H1 (cell line): ENCODE data around the gene PTCH1. TPM values are rescaled to one million over a fixed set of nuclear protein-coding genes. Genes with fewer than 3 reads are reported as not detected.

ENCODE experiments used
- CTCF ChIA-PET: fragments of 300-600 bp; sonication (Branson Sonifier 250); formaldehyde crosslinking; loops from one replicate; lab custom pipeline; 2021; ENCODE audit not compliant: partially characterized antibody; lab: Charles Lee
- POLR2A ChIA-PET: fragments of 300-600 bp; sonication (Branson Sonifier 250); formaldehyde crosslinking; loops from one replicate; lab custom pipeline; 2021; ENCODE audit warnings: inconsistent platforms; ENCODE audit not compliant: partially characterized antibody; lab: Charles Lee
- DNase-seq, 2 experiments: peaks; one replicate each; pipeline versions ENCODE4 v3.0.0 to v3.0.0-alpha.2; 2010 to 2022; ENCODE audit warnings: low spot score in 2 of 2, low read depth in 1 of 2, mixed read lengths in 1 of 2
- FAIRE-seq: peaks from 2 replicates; lab custom pipeline; 2011; peaks lifted over from hg19 to GRCh38; lab: Jason Lieb, UNC
- H2AFZ ChIP-seq: 2 replicates; pipeline ENCODE4 v1.8.1; 2012; ENCODE audit warnings: low read length, inconsistent platforms
- H2AK5ac ChIP-seq: 2 replicates; pipeline ENCODE4 v1.6.1; 2013; ENCODE audit warnings: low read depth, low read length
- H2BK120ac ChIP-seq: replicated peaks from 2 replicates; pipeline ENCODE3; 2013; ENCODE audit warnings: low read depth, low read length, inconsistent platforms
- H2BK12ac ChIP-seq: 2 replicates; pipeline ENCODE4 v1.6.1; 2013; ENCODE audit warnings: low read depth, low read length
- H2BK15ac ChIP-seq: 2 replicates; pipeline ENCODE4 v1.6.1; 2013; ENCODE audit warnings: low read length
- H2BK20ac ChIP-seq: 2 replicates; pipeline ENCODE4 v1.6.1; 2013; ENCODE audit warnings: low read length
- H2BK5ac ChIP-seq: 2 replicates; pipeline ENCODE4 v1.6.1; 2013; ENCODE audit warnings: low read depth, low read length
- H3K14ac ChIP-seq: 2 replicates; pipeline ENCODE4 v1.6.1; 2013; ENCODE audit warnings: inconsistent platforms; ENCODE audit not compliant: insufficient read length
- H3K18ac ChIP-seq: 2 replicates; pipeline ENCODE4 v1.6.1; 2013; ENCODE audit warnings: low read length; ENCODE audit errors: extremely low read depth
- H3K23ac ChIP-seq: 2 replicates; pipeline ENCODE4 v1.6.1; 2013; ENCODE audit warnings: inconsistent platforms; ENCODE audit not compliant: insufficient read length
- H3K23me2 ChIP-seq: 2 replicates; pipeline ENCODE4 v1.6.1; 2013; ENCODE audit warnings: low read depth, low read length
- H3K27ac ChIP-seq: 2 replicates; pipeline ENCODE4 v1.6.1; 2011; ENCODE audit warnings: low read depth, low read length, inconsistent platforms
- H3K27me3 ChIP-seq, 4 experiments: replicated peaks in 1 of 4; 1 replicate in 1 of 4; 2 replicates in 3 of 4; pipeline versions ENCODE4 v1.6.1 to v1.8.1; 2011 to 2013; ENCODE audit warnings: low read length in 3 of 4, mild to moderate bottlenecking in 3 of 4, inconsistent platforms in 2 of 4, mixed read lengths in 2 of 4, moderate library complexity in 1 of 4; ENCODE audit not compliant: control insufficient read depth in 3 of 4, insufficient read depth in 3 of 4; ENCODE audit errors: extremely low read depth in 1 of 4
- H3K36me3 ChIP-seq, 4 experiments: 2 replicates each; pipeline versions ENCODE4 v1.6.1 to v1.8.1; 2011 to 2013; ENCODE audit warnings: mild to moderate bottlenecking in 4 of 4, low read length in 3 of 4, moderate library complexity in 2 of 4, control low read depth in 1 of 4, inconsistent platforms in 1 of 4; ENCODE audit not compliant: insufficient read depth in 4 of 4, control insufficient read depth in 2 of 4
- H3K4ac ChIP-seq: replicated peaks from 2 replicates; pipeline ENCODE3; 2013; ENCODE audit warnings: low read length, low read depth, mixed read lengths, inconsistent platforms; ENCODE audit not compliant: insufficient read length
- H3K4me1 ChIP-seq, 4 experiments: replicated peaks in 1 of 4; 1 replicate in 1 of 4; 2 replicates in 3 of 4; pipeline versions ENCODE4 v1.6.1 to v1.8.1; 2011 to 2013; ENCODE audit warnings: low read length in 3 of 4, inconsistent platforms in 2 of 4, mixed read lengths in 1 of 4; ENCODE audit not compliant: insufficient read depth in 4 of 4, control insufficient read depth in 3 of 4
- H3K4me2 ChIP-seq, 2 experiments: 2 replicates each; pipeline versions ENCODE4 v1.6.1 to v1.8.1; 2011 to 2013; ENCODE audit warnings: low read depth in 2 of 2, low read length in 2 of 2, control low read depth in 1 of 2, inconsistent platforms in 1 of 2, mild to moderate bottlenecking in 1 of 2; ENCODE audit not compliant: insufficient read depth in 1 of 2
- H3K4me3 ChIP-seq, 4 experiments: fragments of 200-600, 300-600 bp in 1 of 4; sonication (generic), shearing (Covaris generic), sonication (Bioruptor Twin) in 1 of 4; 2 replicates each; pipeline versions ENCODE4 v1.5.1 to v1.8.1; 2011 to 2016; ENCODE audit warnings: low read length in 4 of 4, low read depth in 3 of 4, control low read depth in 2 of 4, inconsistent platforms in 2 of 4, mild to moderate bottlenecking in 2 of 4, mixed read lengths in 1 of 4, moderate library complexity in 1 of 4; ENCODE audit not compliant: insufficient read depth in 2 of 4; ENCODE audit errors: extremely low read depth in 1 of 4
- H3K56ac ChIP-seq: replicated peaks from 2 replicates; pipeline ENCODE3; 2013; ENCODE audit warnings: low read depth, mild to moderate bottlenecking, mixed read lengths, low read length, inconsistent platforms; ENCODE audit not compliant: insufficient read length
- H3K79me1 ChIP-seq: 2 replicates; pipeline ENCODE4 v1.6.1; 2013; ENCODE audit warnings: low read depth, low read length, control low read depth
- H3K79me2 ChIP-seq, 2 experiments: 2 replicates each; pipeline versions ENCODE4 v1.6.1 to v1.8.1; 2012 to 2013; ENCODE audit warnings: low read length in 2 of 2, mild to moderate bottlenecking in 2 of 2, inconsistent platforms in 1 of 2; ENCODE audit not compliant: insufficient read depth in 2 of 2, control insufficient read depth in 1 of 2
- H3K9ac ChIP-seq, 4 experiments: replicated peaks in 1 of 4; 1 replicate in 1 of 4; 2 replicates in 3 of 4; pipeline versions ENCODE4 v1.6.1 to v1.8.1; 2011 to 2013; ENCODE audit warnings: low read depth in 3 of 4, low read length in 3 of 4, control low read depth in 2 of 4, mild to moderate bottlenecking in 2 of 4, moderate library complexity in 2 of 4, inconsistent platforms in 1 of 4; ENCODE audit errors: extremely low read depth in 1 of 4
- H3K9me3 ChIP-seq, 2 experiments: 2 replicates each; pipeline versions ENCODE4 v1.6.1 to v1.8.1; 2012 to 2013; ENCODE audit warnings: mild to moderate bottlenecking in 2 of 2, moderate library complexity in 2 of 2, control low read depth in 1 of 2, inconsistent platforms in 1 of 2, low read depth in 1 of 2, low read length in 1 of 2, mixed read lengths in 1 of 2; ENCODE audit not compliant: insufficient read depth in 2 of 2
- H4K20me1 ChIP-seq, 2 experiments: replicated peaks in 1 of 2; 2 replicates each; pipeline versions ENCODE3 to v1.8.1; 2011 to 2013; ENCODE audit warnings: inconsistent platforms in 2 of 2, low read length in 2 of 2, mild to moderate bottlenecking in 1 of 2; ENCODE audit not compliant: insufficient read depth in 2 of 2, control insufficient read depth in 1 of 2
- H4K5ac ChIP-seq: 2 replicates; pipeline ENCODE4 v1.6.1; 2013; ENCODE audit warnings: low read length, low read depth, mixed read lengths, inconsistent platforms; ENCODE audit not compliant: insufficient read length
- H4K8ac ChIP-seq: 2 replicates; pipeline ENCODE4 v1.8.0; 2013; ENCODE audit warnings: mild to moderate bottlenecking, moderate library complexity, low read length, inconsistent platforms; ENCODE audit not compliant: insufficient read depth; ENCODE audit errors: extremely low read depth
- H4K91ac ChIP-seq: replicated peaks from 2 replicates; pipeline ENCODE3; 2013; ENCODE audit warnings: low read length, mixed read lengths, inconsistent platforms; ENCODE audit not compliant: insufficient read length
- CBX5 ChIP-seq: fragments of 300-800, 300-1000 bp; sonication (generic); IDR thresholded peaks from 2 replicates; pipeline ENCODE4 v1.7.1; 2016; ENCODE audit warnings: antibody characterized with exemption, low read length, low read depth
- CTBP2 ChIP-seq: IDR thresholded peaks from 2 replicates; pipeline ENCODE4 v1.7.0; 2011; ENCODE audit warnings: borderline replicate concordance, mild to moderate bottlenecking, moderate library complexity, mixed read lengths, low read length; ENCODE audit not compliant: insufficient read depth, insufficient read length
- EGR1 ChIP-seq: IDR thresholded peaks from 2 replicates; pipeline ENCODE4 v1.6.1; 2011; ENCODE audit warnings: low read depth, low read length, borderline replicate concordance
- FOSL1 ChIP-seq: IDR thresholded peaks from 2 replicates; pipeline ENCODE4 v1.6.1; 2011; ENCODE audit warnings: mild to moderate bottlenecking, low read depth, low read length, moderate library complexity; ENCODE audit not compliant: insufficient read depth
- JUND ChIP-seq: IDR thresholded peaks from 2 replicates; pipeline ENCODE4 v1.6.1; 2011; ENCODE audit warnings: mild to moderate bottlenecking, improper control_type of control experiment, low read length
- RAD21 ChIP-seq, 2 experiments: IDR thresholded peaks in 1 of 2; conservative IDR thresholded peaks in 1 of 2; 2 replicates each; pipeline ENCODE4 v1.6.1; 2011; ENCODE audit warnings: low read depth in 2 of 2, low read length in 2 of 2, improper control_type of control experiment in 1 of 2, inconsistent platforms in 1 of 2, mild to moderate bottlenecking in 1 of 2, moderate library complexity in 1 of 2
- RNF2 ChIP-seq: fragments of 200-900, 300-1000 bp; sonication (generic); IDR thresholded peaks from 2 replicates; pipeline ENCODE4 v1.7.1; 2016; ENCODE audit warnings: borderline replicate concordance, low read depth, mild to moderate bottlenecking, antibody characterized with exemption, low read length; ENCODE audit not compliant: poor library complexity, severe bottlenecking; ENCODE audit errors: missing control alignments
- SIRT6 ChIP-seq: IDR thresholded peaks from one replicate; pipeline ENCODE4 v1.7.1; 2012; ENCODE audit warnings: low read length, inconsistent platforms
- SIX5 ChIP-seq: IDR thresholded peaks from 2 replicates; pipeline ENCODE4 v1.6.1; 2011; ENCODE audit warnings: mild to moderate bottlenecking, low read depth, low read length
- WGBS, 2 experiments: shearing (Covaris generic) in 1 of 2; methylation state at CpG; one replicate each; pipeline versions ENCODE4 v1.1.6 to v1.1.7; 2013 to 2015; ENCODE audit warnings: low lambda C conversion rate in 2 of 2, mixed read lengths in 2 of 2, inconsistent platforms in 1 of 2, low coverage in 1 of 2, missing lambda C conversion rate in 1 of 2; ENCODE audit not compliant: insufficient replicate concordance in 2 of 2, insufficient coverage in 1 of 2, insufficient read length in 1 of 2; ENCODE audit errors: extremely low coverage in 1 of 2, missing lambda C conversion rate in 1 of 2; 5-methylcytosine and 5-hydroxymethylcytosine counted together
- polyA plus RNA-seq, 7 experiments: library from polyadenylated mRNA; depleted of rRNA in 3 of 7; stranded (reverse) in 5 of 7; unstranded in 2 of 7; fragments of >200 nt in 5 of 7; fragments of 200-250 nt in 2 of 7; gene quantifications; 1 replicate in 5 of 7; 2 replicates in 1 of 7; 4 replicates in 1 of 7; pipeline versions ENCODE4 v1.2.1 to v1.2.3, GENCODE V29; 2011 to 2013; ENCODE audit warnings: missing spikeins in 2 of 7, mixed read lengths in 2 of 7
- total RNA-seq: library from RNA; stranded (reverse); fragmentation: NEBNext Ultra II Directional; extraction: Animal tissue kit (Norgen Biotek cat#: 25700); gene quantifications from 2 replicates; pipeline ENCODE4 v1.2.1, GENCODE V29; 2021
- TF ChIP-seq, protein P1 (sequence below): IDR thresholded peaks from 2 replicates; pipeline ENCODE4 v1.6.1; 2011; ENCODE audit warnings: low read length, improper control_type of control experiment

The PTCH1 gene
- total and polyA plus RNA-seq, 2 of the 8 experiments (the other 6 are each of a cell fraction or from before 2014, with no cell fraction given) = 6.4 to 34.1 TPM

DNA sequence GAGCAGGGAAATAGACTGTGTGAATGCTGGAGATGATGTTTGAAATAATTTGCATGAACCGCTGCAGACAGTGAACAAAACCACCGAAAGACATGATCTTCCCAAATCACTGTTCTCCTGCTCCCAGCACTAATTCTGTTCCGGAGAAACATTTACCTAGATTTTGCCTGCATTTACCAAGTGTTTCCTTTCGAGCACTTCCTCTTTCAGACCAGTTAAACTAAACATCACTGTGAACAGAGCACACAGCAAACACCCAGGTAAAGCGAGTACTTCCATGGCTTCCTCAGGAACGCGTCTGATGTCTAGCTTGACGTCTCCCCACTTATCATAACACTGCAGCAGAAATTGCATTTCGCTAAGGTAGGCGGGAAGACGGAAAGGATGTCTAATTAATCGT, 45.1 kb upstream of the PTCH1 start:
- WGBS, 2 experiments = 85% methylated on average over 12 of the region's 12 CpGs; no CpG with 5 or more reads in 1 of the 2 experiments
- CTCF ChIA-PET = interaction anchor here (1.4 kb wide), 1 partner anchor 57 kb away, joined by 4 read pairs; no protein-coding TSS in a partner anchor

More for the DNA sequence above, 45.1 kb upstream of the PTCH1 start:
- Histone ChIP-seq H3K4me3 (no peak overlapping the region), H3K4me2 (no peak overlapping the region), H4K5ac (no peak overlapping the region), H3K4ac (no peak overlapping the region), H3K27ac (no peak overlapping the region), H3K36me3 (no peaks in the 10 kb centered on the region; a peak in 1 of 8 replicates), H2BK15ac (no peak overlapping the region; the same call in 1 of the 2 replicates), H3K79me2 (0 out of 4 replicates have a peak, but pooled peaks cover 0 to 3% of the 10 kb centered on the region in 2 experiments), H2BK12ac (no peak overlapping the region), H3K56ac (no peak overlapping the region), H3K18ac (no peak overlapping the region), H4K20me1 (peaks cover 0 to 5% of the 10 kb centered on the region in 2 experiments), H2BK5ac (no peak overlapping the region), H3K4me1 (peaks cover 0 to 5% (median 0%) of the 10 kb centered on the region in 4 experiments; a peak in 2 of 7 replicates), H3K23me2 (peaks cover 5% of the 10 kb centered on the region), H2AFZ (no peak overlapping the region), H3K27me3 (peaks cover 0 to 21% (median 7%) of the 10 kb centered on the region in 4 experiments; a peak in 5 of 7 replicates), H2AK5ac (no peak overlapping the region), H3K23ac (no peak overlapping the region), H4K91ac (no peak overlapping the region), H4K8ac (no peak overlapping the region), H3K14ac (no peak overlapping the region), H2BK20ac (no peak overlapping the region), H2BK120ac (no peak overlapping the region), H3K9ac (no peak overlapping the region), H3K9me3 (no peaks in the 10 kb centered on the region), H3K79me1 (peaks cover 4% of the 10 kb centered on the region)
- DNase-seq (no peak), FAIRE-seq (no peak)
- POLR2A ChIA-PET = interaction anchor here (1.6 kb wide), 1 partner anchor 8 kb away, joined by 7 read pairs; no protein-coding TSS in a partner anchor
- TF ChIP-seq, protein P1, sequence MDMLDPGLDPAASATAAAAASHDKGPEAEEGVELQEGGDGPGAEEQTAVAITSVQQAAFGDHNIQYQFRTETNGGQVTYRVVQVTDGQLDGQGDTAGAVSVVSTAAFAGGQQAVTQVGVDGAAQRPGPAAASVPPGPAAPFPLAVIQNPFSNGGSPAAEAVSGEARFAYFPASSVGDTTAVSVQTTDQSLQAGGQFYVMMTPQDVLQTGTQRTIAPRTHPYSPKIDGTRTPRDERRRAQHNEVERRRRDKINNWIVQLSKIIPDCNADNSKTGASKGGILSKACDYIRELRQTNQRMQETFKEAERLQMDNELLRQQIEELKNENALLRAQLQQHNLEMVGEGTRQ = no peak
- TF ChIP-seq CTBP2 (no peak), FOSL1 (no peak), JUND (no peak), CBX5 (no peak), SIRT6 (no peak), EGR1 (no peak), RAD21 (IDR thresholded peaks at IDR 0.05 in 1 of 2, conservative IDR thresholded peaks at IDR 0.05 in 1 of 2; ENCODE audit: low read depth in 2 of 2, low read length in 2 of 2) (no peak), SIX5 (no peak), RNF2 (no peak)
